ENCODE results near the gene ZNF280C.

GRCh38 chrX:130296743-130297142 is 28.0 kb upstream of the ZNF280C start:
- TF ChIP-seq POLR2AphosphoS5 (IDR thresholded peaks at IDR 0.05; ENCODE audit: borderline replicate concordance, low read depth, low read length), result no peak; the same call in 1 of the 2 replicates
- no peak for TF ChIP-seq EZH2 (IDR thresholded peaks at IDR 0.05)

Measured in SK-N-MC (cell line).